Naive thymus-derived CD8-positive, alpha-beta T cell (primary cell): ENCODE data around the gene BABAM2. TPM values are rescaled to one million over a fixed set of nuclear protein-coding genes. Genes with fewer than 3 reads are reported as not detected.
A peak's percentile ranks its signal among the peaks of the same experiment; 100 is the strongest.

Experiments used
- ATAC-seq, 2 donors: fragments of 150-1000 bp; cut with Tn5 transposase in 1 of 2; sonication (Bioruptor Pico), chemical (Tn5 transposase) in 1 of 2; 1 replicate in 1 of 2; 2 replicates in 1 of 2; pipeline ENCODE4 v1.10.0; 2021; ENCODE audit warnings: mild to moderate bottlenecking in 2 of 2, moderate library complexity in 2 of 2
- POLR2A ChIA-PET: fragments of 350-600 bp; sonication (Branson Sonifier 250); formaldehyde crosslinking; loops from one replicate; lab custom pipeline; 2021; ENCODE audit warnings: antibody characterized with exemption; lab: Charles Lee
- DNase-seq, 10 donors: peaks; one replicate each; pipeline versions ENCODE4 v3.0.0 to v3.0.0-alpha.2; 2020 to 2022
- H3K27ac Mint-ChIP-seq, 10 donors: one replicate each; pipeline ENCODE4 v1.8.0; 2020 to 2022; ENCODE audit warnings: mild to moderate bottlenecking in 10 of 10, mixed read lengths in 10 of 10, moderate library complexity in 4 of 10, inconsistent platforms in 1 of 10
- H3K27me3 Mint-ChIP-seq, 5 donors: one replicate each; pipeline ENCODE4 v1.8.0; 2021 to 2022; ENCODE audit warnings: mixed read lengths in 5 of 5
- H3K36me3 Mint-ChIP-seq, 3 donors: one replicate each; pipeline ENCODE4 v1.8.0; 2020 to 2022; ENCODE audit warnings: mixed read lengths in 3 of 3, mild to moderate bottlenecking in 2 of 3, inconsistent platforms in 1 of 3
- H3K4me1 Mint-ChIP-seq, 4 donors: one replicate each; pipeline ENCODE4 v1.8.0; 2021 to 2022; ENCODE audit warnings: mixed read lengths in 4 of 4
- H3K4me3 Mint-ChIP-seq, 10 donors: one replicate each; pipeline ENCODE4 v1.8.0; 2020 to 2022; ENCODE audit warnings: mild to moderate bottlenecking in 10 of 10, mixed read lengths in 10 of 10, moderate library complexity in 6 of 10, inconsistent platforms in 1 of 10
- H3K9me3 Mint-ChIP-seq, 9 donors: one replicate each; pipeline ENCODE4 v1.8.0; 2020 to 2022; ENCODE audit warnings: mixed read lengths in 9 of 9, mild to moderate bottlenecking in 3 of 9, inconsistent platforms in 1 of 9, moderate library complexity in 1 of 9
- polyA plus RNA-seq, 3 donors: library from polyadenylated mRNA; unstranded; fragments of 300-500 nt; fragmentation: Illumina TruSeq; gene quantifications; one replicate each; pipeline ENCODE4 v1.2.3, GENCODE V29; 2021
- total RNA-seq, 8 experiments: library from RNA in 2 of 8; stranded (reverse) in 2 of 8; gene quantifications; one replicate each; pipeline ENCODE4 v1.2.3 and lab custom pipeline; 2021 to 2026

BABAM2 gene
- total and polyA plus RNA-seq, 5 experiments from 2014 or later: 29.6 to 60.2 (median 50.5) TPM

DNA sequence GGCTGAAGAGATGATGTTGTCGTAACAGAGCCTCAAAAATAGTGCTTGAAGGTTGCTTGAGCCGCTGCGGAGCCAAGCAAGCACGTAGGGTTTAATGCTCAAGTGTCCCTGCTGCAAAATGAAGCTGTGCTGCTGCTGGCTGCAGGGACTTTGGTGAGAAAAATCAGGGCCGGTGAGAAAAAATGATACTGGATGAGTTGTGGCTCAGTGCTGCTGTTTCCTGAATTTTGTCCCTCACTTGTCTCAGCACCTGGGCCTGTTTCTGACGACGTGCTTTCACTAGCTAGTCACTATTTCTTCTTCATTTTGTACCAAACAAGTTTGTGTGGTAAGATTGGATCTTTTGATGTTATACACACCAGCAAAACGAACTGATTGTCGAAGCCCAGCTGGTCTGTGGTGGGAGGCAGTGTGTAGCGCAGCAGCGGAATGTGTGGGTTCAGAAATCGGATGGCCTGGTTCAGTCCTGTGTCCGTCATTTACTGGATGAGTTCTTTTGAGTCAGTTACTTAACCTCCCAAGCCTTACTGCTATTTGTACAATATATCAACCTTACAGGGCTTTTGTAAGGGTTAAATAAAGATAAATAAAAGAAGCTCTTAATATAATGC lies 329.3 kb downstream of the BABAM2 start:
- ATAC-seq: no peak
- Mint-ChIP-seq H3K9me3 (no peaks in the 10 kb centered on the region), H3K4me1 (peaks cover 0 to 10% (median 6%) of the 10 kb centered on the region in 4 donors), H3K27me3 (no peaks in the 10 kb centered on the region), H3K27ac (peak overlapping the region in 2 of 10 donors; percentile 18 to 22), H3K36me3 (peaks cover 0 to 3% (median 0%) of the 10 kb centered on the region in 3 donors), H3K4me3 (no peak overlapping the region)
- POLR2A ChIA-PET: interaction anchor here (0.6 kb wide), 1 partner anchor 123 kb away, joined by 6 read pairs; no protein-coding TSS in a partner anchor
- DNase-seq: no peak

DNA sequence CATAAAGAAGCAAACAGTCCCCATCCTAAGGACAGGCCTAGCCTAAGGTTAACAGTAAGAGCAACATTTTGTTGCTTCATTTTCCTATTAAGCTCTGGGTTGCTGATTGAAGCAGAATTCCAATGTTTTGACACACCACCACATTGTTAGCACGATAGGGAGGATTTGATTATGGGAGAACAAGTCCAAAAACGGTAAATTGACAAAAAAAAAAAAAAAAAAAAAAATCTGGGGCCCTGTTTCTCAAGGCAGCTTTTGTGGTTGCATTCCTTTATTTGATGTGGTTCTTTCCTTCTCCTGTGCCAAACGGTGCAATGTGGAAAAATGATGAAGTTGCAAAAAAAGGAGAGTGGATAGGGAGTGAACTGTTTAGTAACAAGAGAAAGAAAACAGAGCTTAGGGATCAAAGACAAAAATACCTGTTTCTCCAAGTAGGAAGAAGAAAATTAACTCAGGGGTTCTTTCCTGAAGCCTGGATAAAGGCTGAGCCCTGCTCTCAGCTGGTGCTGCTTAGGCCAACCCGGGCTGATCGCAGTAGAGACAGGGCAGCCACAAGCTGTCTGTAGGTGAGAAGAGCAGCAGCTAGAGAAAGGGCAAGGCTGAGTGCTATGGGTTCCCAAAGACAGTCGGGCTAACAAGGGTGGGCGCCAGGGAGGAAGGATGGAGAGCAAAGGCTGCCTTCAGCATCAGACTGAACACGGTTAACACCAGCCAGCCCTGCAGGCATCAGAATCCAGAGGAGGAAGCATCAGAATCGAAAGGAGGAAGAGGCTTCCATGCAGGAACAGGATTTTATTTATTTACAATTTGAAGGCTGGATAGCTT lies 334.3 kb downstream of the BABAM2 start:
- Mint-ChIP-seq H3K4me1 (peaks cover 0 to 5% (median 2%) of the 10 kb centered on the region in 4 donors), H3K27me3 (no peaks in the 10 kb centered on the region), H3K27ac (peak overlapping the region in 2 of 10 donors; percentile 1 to 15), H3K9me3 (no peaks in the 10 kb centered on the region), H3K4me3 (no peak overlapping the region), H3K36me3 (peaks cover 0 to 3% (median under 1%) of the 10 kb centered on the region in 3 donors)
- ATAC-seq (no peak), DNase-seq (no peak)
- POLR2A ChIA-PET: no interaction called here

DNA sequence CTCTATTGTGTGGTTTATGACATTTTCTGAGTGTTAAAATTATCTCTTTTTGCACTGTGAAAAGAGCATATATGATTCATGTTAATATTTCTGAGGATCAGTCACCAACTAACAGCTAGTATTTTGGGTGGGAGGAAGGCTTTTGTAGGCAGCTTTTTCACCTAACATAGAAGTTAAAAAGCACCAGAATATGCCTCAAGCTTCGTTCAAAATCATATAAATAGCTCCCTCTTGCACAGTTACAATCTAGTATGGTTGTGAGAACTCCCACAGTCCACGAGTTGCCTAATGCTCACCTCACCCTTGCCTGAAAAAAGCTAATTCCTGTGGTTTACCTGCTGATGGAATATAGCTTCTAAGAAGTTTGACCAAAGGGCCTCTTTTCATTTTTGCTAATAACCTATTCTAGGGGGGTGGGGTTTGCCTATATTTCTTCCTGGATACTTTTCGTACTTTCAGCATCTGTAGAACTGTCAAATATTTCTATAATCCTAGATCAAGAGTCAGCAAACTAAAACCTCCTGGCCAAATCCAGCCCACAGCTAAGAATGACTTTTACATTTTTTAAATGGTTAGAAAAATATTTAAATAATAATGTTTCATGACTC lies 335.0 kb downstream of the BABAM2 start:
- no peak overlapping the region for H3K27ac Mint-ChIP-seq
- POLR2A ChIA-PET: no interaction called here
- no peaks in the 10 kb centered on the region for H3K27me3 Mint-ChIP-seq
- no peak overlapping the region for H3K4me3 Mint-ChIP-seq
- ATAC-seq: no peak
- peaks cover 0 to 6% (median 2%) of the 10 kb centered on the region in 3 donors for H3K36me3 Mint-ChIP-seq
- peaks cover 0 to 3% (median 2%) of the 10 kb centered on the region in 4 donors for H3K4me1 Mint-ChIP-seq
- no peak for DNase-seq
- H3K9me3 Mint-ChIP-seq: no peaks in the 10 kb centered on the region

DNA sequence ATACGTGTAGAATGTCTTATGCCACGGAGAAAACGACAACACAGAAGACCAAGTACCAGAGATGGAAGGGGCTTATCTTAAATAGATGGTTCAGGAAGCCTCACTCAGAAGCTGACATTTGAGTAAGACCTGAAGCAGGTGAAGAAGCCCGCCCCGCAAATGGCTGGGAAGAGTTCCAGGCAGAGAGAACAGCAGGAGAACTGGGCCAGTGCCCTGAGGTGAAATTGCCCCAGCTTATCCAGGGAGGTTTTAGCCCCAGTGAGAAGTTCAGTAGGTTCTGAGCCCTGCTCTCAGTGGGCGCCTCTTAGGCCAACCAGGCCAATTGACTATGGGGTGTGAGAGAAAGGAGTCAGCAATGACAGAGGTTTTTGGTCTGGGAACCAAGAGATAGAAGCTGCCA lies 336.0 kb downstream of the BABAM2 start:
- Mint-ChIP-seq H3K27ac (peak overlapping the region in 1 of 10 donors; percentile 17), H3K4me3 (no peak overlapping the region), H3K9me3 (no peaks in the 10 kb centered on the region), H3K27me3 (no peaks in the 10 kb centered on the region), H3K4me1 (peaks cover 0 to 3% (median 2%) of the 10 kb centered on the region in 4 donors), H3K36me3 (peaks cover 0 to 4% (median 2%) of the 10 kb centered on the region in 3 donors)
- ATAC-seq: no peak
- no peak for DNase-seq
- POLR2A ChIA-PET: no interaction called here

DNA sequence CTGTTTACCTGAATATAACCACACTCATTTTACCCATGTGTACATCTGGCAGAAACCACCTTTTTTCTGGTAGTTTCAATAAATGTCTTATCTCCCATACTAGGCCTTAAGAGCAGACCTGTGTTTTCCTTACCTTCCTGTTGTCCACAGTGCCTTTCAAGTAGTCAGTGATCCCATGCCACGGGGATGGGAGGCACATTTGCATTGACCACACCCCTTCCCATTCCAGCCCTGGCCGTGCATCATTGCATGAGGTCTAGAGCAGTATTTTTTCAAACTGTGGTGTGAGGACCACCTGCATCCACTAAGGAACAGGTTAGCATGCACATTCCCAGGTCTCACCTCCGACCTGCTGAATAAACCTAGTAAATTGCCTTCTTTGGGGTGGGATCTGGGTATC lies 337.0 kb downstream of the BABAM2 start:
- no peaks in the 10 kb centered on the region for H3K27me3 Mint-ChIP-seq
- ATAC-seq (no peak), DNase-seq (no peak)
- peaks cover 2 to 6% (median 4%) of the 10 kb centered on the region in 3 donors for H3K36me3 Mint-ChIP-seq
- no peak overlapping the region for H3K4me3 Mint-ChIP-seq
- POLR2A ChIA-PET: interaction anchor here (0.6 kb wide), 1 partner anchor 414 kb away, joined by 5 read pairs; no protein-coding TSS in a partner anchor
- H3K27ac Mint-ChIP-seq: peak overlapping the region in 1 of 10 donors; percentile 28
- peaks cover 0 to 5% (median 2%) of the 10 kb centered on the region in 4 donors for H3K4me1 Mint-ChIP-seq
- no peaks in the 10 kb centered on the region for H3K9me3 Mint-ChIP-seq

DNA sequence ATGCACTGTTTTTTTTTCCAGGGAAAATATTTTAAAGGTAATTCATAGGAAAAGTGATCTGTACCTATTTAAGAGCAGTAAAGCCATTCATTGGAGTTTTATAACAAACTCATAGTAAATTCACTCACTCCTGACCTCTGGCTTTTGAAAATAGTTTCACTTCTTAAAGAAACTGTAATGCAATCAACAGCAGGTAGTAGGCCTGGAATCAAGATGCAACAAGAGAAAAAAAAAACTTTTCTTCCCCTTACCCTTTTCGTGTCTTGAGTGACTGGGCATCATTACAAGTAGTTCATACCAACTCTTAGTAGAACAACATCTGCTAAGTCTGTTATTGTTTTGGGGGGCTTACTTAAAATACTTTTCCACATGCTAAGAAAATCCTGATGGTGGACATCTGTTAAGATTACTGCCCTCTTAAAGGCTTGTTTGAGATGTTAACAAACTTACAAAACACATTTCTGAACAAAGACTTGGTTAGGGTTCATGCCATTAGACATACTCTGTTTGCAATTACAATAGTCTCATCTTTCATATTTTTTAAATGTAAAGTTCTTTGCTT lies 338.0 kb downstream of the BABAM2 start:
- H3K9me3 Mint-ChIP-seq: no peaks in the 10 kb centered on the region
- H3K36me3 Mint-ChIP-seq: peaks cover 2 to 9% (median 4%) of the 10 kb centered on the region in 3 donors
- DNase-seq (no peak), ATAC-seq (no peak)
- H3K4me3 Mint-ChIP-seq: no peak overlapping the region
- H3K4me1 Mint-ChIP-seq: peaks cover 0 to 3% (median 1%) of the 10 kb centered on the region in 4 donors
- POLR2A ChIA-PET: no interaction called here
- H3K27me3 Mint-ChIP-seq: no peaks in the 10 kb centered on the region
- no peak overlapping the region for H3K27ac Mint-ChIP-seq

DNA sequence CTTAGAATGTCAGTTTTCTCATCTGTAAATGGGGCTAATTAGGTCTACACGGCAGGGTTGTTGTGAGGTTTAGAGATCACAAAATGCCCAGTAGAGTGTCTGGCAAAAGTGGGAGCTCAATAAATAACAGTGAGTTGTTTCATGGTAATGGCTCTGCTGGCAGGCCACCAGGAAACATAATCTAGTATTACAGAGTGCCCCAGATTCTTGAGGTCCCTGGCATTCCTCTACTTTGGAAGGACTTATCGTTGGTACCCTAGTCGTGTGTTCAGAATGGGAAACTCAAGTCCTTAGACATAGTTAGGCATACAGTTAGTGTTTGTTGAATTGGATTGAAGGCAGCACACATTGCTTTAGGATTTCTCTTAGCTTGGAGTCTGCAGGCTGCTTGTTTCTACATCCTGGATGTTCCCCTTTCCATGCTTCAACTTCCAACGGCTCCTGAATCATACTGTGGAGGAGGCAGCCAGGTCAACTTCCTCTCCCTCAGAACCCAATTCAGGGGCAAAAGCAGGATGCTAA lies 340.6 kb downstream of the BABAM2 start:
- H3K27me3 Mint-ChIP-seq: no peaks in the 10 kb centered on the region
- no peaks in the 10 kb centered on the region for H3K9me3 Mint-ChIP-seq
- H3K4me3 Mint-ChIP-seq: no peak overlapping the region
- H3K36me3 Mint-ChIP-seq: peaks cover 4 to 9% (median 5%) of the 10 kb centered on the region in 3 donors
- no peak for ATAC-seq
- DNase-seq: no peak
- POLR2A ChIA-PET: no interaction called here
- peaks cover 0 to 3% (median 0%) of the 10 kb centered on the region in 4 donors for H3K4me1 Mint-ChIP-seq
- no peak overlapping the region for H3K27ac Mint-ChIP-seq

DNA sequence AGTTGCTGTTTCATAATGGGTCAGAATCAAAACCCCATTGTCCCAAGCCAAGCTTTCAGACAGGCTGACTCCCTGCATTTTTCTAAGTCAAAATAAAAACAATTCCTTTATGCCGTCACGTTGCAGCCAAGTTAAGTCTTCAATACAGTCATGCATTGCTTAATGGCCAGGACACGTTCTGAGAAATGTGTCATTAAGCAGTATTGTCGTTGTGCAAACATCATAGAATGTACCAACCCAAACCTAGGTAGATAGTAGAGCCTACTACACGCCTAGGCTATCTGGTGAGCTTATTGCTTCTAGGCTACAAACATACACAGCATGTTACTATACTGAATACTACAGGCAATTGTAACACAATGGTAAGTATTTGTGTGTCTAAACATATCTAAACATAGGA lies 341.8 kb downstream of the BABAM2 start:
- no peak overlapping the region for H3K4me3 Mint-ChIP-seq
- H3K27me3 Mint-ChIP-seq: no peaks in the 10 kb centered on the region
- peaks cover 6 to 12% (median 8%) of the 10 kb centered on the region in 3 donors for H3K36me3 Mint-ChIP-seq
- no peak overlapping the region for H3K27ac Mint-ChIP-seq
- no peaks in the 10 kb centered on the region for H3K9me3 Mint-ChIP-seq
- POLR2A ChIA-PET: no interaction called here
- peaks cover 0 to 3% (median 0%) of the 10 kb centered on the region in 4 donors for H3K4me1 Mint-ChIP-seq
- DNase-seq (no peak), ATAC-seq (no peak)

DNA sequence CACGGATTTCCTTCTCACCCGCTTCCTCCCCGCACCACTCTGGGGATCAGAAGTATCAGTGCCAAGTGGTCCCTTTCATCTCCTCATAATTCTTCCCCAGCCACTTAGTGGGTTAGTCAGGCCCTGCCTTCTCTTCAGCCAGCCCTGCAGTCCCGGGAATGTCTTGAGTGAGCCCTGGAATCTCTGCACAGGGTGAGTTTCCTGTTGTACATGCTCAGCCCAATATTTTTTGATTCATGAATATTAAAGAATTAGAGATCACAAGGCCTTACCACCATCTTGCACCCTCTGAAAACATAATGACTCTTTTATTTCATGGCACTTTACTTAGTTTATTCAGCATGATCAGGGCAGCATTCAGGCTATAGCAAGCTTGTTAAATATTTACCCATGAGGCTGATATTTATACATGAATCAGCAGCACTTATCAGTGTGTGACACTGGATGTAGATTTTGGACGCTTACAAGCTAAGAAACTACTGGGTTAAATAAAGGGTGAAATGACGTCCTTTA lies 342.7 kb downstream of the BABAM2 start:
- no peak for DNase-seq
- H3K27me3 Mint-ChIP-seq: no peaks in the 10 kb centered on the region
- POLR2A ChIA-PET: no interaction called here
- peaks cover 8 to 16% (median 9%) of the 10 kb centered on the region in 3 donors for H3K36me3 Mint-ChIP-seq
- H3K4me1 Mint-ChIP-seq: peaks cover 0 to 3% (median 0%) of the 10 kb centered on the region in 4 donors
- H3K9me3 Mint-ChIP-seq: no peaks in the 10 kb centered on the region
- H3K4me3 Mint-ChIP-seq: no peak overlapping the region
- no peak for ATAC-seq
- no peak overlapping the region for H3K27ac Mint-ChIP-seq

DNA sequence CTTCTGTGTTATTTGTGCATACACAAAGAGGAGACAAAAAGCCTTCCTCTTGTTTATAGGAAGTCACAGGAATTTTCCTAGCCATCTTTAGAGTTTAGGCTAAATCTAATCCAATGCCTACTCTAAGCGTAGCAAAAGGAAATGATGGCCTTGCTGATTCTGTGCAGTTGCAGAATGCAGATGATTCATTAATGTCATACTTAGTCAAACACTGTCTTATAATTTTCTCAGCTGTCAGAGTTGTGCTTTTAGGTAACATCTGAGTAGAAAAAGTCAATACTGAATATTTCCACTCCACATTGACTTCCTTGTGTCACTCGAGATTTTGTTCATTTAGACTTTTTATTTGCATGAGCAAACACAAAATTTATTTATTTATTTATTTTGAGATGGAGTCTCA lies 344.3 kb downstream of the BABAM2 start:
- H3K27ac Mint-ChIP-seq: no peak overlapping the region
- POLR2A ChIA-PET: no interaction called here
- H3K9me3 Mint-ChIP-seq: no peaks in the 10 kb centered on the region
- no peaks in the 10 kb centered on the region for H3K27me3 Mint-ChIP-seq
- no peak for DNase-seq
- H3K4me3 Mint-ChIP-seq: no peak overlapping the region
- ATAC-seq: no peak
- peaks cover 8 to 16% (median 8%) of the 10 kb centered on the region in 3 donors for H3K36me3 Mint-ChIP-seq
- H3K4me1 Mint-ChIP-seq: peaks cover 0 to 3% (median 0%) of the 10 kb centered on the region in 4 donors

DNA sequence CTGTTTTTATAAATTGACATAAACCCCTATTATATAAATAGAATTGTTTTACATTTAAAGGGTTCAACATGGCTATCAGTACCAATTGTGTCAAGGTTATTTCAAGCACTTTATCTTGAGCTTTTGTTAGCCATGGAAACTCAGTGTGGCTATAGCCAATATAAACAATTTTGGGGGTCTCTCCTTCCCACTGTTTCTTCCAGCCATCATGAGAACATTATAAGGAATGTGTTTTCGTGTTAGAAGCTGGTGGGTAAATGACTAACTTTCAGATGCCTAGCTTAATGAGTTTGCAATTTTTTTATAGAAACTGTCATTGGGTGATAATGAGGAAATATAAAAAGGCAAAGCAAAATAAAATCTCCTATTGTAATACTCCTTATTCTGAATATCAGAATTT lies 348.7 kb downstream of the BABAM2 start:
- H3K27ac Mint-ChIP-seq: no peak overlapping the region
- no peaks in the 10 kb centered on the region for H3K9me3 Mint-ChIP-seq
- H3K4me1 Mint-ChIP-seq: no peaks in the 10 kb centered on the region
- H3K27me3 Mint-ChIP-seq: no peaks in the 10 kb centered on the region
- H3K4me3 Mint-ChIP-seq: no peak overlapping the region
- POLR2A ChIA-PET: no interaction called here
- ATAC-seq (no peak), DNase-seq (no peak)
- peaks cover 5 to 25% (median 12%) of the 10 kb centered on the region in 3 donors for H3K36me3 Mint-ChIP-seq

DNA sequence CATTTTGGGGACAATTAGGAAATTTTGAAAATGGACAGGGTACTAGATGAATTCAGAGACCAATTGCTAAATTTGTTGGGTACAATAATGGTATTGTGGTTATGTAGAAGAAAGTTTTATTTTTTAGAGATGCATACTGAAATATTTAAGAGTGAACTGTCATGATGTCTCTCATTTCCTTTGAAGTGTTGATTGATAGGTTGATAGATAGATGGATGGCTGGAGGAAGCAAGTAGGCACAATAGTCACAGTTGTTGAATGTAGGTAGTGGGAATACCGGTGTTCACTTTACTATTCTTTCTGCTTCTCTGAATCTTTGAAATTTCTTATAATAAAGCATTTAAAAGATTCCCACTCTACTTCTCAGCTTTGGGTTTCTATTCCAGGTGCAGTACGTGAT lies 350.4 kb downstream of the BABAM2 start:
- Mint-ChIP-seq H3K9me3 (no peaks in the 10 kb centered on the region), H3K4me1 (no peaks in the 10 kb centered on the region), H3K4me3 (no peak overlapping the region), H3K27me3 (no peaks in the 10 kb centered on the region), H3K36me3 (peaks cover 5 to 37% (median 12%) of the 10 kb centered on the region in 3 donors), H3K27ac (no peak overlapping the region)
- POLR2A ChIA-PET: no interaction called here
- ATAC-seq (no peak), DNase-seq (no peak)
